Measurements from ENCODE around the gene KRT3. TPM values are rescaled to one million over a fixed set of nuclear protein-coding genes. Genes with fewer than 3 reads are reported as not detected.

KRT3 gene
- total and polyA plus RNA-seq, 12 donors, result not detected

DNA sequence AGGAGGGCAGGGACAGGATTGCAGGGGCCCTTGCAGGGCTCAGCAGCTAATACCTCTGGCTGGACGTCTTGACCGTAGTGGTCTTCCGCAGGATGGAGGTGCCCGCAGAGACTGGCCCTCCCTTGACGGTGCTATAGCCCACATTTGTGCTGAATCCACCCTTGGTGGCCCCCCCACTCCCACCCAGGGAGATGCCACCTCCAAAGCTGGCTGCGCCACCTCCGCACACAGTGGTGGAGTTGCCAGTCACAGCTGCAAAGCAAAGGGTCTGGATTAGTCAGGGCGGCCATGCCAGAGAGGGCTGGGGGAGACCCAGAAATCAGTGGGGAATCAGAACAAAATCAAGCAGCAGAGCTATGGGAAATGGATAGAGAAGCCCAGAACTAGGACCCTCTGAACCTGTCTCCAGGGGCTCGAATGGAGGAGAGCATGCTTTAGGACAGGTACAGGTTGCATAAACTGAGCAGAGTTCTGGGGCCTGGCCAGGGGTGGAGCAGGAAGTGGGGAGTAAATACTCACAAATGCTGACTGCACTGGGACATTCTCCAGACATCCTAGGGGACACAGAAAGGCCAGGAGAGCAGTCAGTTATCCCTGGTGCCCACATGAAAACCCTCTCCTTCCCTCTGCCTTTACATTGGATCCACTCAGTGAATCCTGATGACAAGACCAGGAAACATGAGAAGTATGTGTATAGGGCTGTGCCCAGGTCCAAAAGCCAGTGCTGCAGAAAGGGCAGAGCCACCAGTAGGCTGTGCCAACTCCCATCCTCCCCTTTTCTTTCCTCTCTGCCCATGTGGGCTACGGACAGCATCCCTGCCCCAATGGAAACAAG, 26.1 kb upstream of the KRT3 start:
- Histone ChIP-seq H3K4me3 (no peak overlapping the region), H3K9me3 (replicated peaks in 1 of 3) (no peaks in the 10 kb centered on the region), H3K36me3 (replicated peaks in 1 of 2) (no peaks in the 10 kb centered on the region), H3K27ac (no peak overlapping the region), H3K4me1 (replicated peaks in 1 of 2) (no peaks in the 10 kb centered on the region), H3K27me3 (peaks cover 13% of the 10 kb centered on the region)
- TF ChIP-seq, protein P1, sequence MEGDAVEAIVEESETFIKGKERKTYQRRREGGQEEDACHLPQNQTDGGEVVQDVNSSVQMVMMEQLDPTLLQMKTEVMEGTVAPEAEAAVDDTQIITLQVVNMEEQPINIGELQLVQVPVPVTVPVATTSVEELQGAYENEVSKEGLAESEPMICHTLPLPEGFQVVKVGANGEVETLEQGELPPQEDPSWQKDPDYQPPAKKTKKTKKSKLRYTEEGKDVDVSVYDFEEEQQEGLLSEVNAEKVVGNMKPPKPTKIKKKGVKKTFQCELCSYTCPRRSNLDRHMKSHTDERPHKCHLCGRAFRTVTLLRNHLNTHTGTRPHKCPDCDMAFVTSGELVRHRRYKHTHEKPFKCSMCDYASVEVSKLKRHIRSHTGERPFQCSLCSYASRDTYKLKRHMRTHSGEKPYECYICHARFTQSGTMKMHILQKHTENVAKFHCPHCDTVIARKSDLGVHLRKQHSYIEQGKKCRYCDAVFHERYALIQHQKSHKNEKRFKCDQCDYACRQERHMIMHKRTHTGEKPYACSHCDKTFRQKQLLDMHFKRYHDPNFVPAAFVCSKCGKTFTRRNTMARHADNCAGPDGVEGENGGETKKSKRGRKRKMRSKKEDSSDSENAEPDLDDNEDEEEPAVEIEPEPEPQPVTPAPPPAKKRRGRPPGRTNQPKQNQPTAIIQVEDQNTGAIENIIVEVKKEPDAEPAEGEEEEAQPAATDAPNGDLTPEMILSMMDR (IDR thresholded peaks at IDR 0.05), result no peak
- TF ChIP-seq POLR2A (IDR thresholded peaks at IDR 0.05), result no peak
- intact Hi-C loops (cut with DNase I), result no loop called here
- WGBS, 4 donors, result 65 to 82% (median 77%) methylated on average over 2 to 10 of the region's 10 CpGs
- no peak for DNase-seq

DNA sequence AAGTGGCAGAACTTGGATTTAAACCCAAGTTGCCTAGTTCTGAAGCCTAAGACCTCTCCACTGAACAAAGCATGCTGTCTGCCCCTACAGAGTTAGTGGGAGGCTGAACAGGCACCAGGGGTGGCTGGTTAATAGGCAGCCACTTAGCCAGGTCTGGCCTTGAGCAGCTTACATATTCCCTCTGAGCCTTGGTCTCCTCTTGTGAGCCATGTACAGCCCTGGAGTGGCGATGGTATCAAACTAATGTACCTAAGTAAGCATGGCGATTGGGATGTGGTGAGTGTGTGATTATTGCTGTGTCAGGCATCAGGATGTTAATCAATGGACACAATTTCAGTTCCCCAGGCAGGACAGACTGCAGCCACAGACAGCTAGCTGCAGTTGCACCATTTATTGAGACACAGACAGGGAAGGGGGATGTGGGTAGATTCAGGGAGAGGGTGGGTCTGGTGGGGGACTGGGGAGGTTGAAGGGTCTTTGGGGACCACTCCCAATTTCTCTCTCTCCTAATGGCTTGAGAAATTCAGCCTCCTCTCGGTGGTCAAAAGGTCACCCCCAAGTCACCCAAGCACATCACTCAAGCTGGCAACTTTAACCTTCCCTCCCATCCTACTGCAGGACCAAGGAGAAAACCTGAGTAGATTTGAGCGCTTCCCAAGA, 25.3 kb upstream of the KRT3 start:
- no peaks in the 10 kb centered on the region for H3K4me1 ChIP-seq (replicated peaks in 1 of 2)
- intact Hi-C loops (cut with DNase I), result no loop called here
- 77 to 84% (median 81%) methylated on average over 4 of the region's 4 CpGs for WGBS, 4 donors
- no peak for DNase-seq
- peaks cover 10% of the 10 kb centered on the region for H3K27me3 ChIP-seq
- no peaks in the 10 kb centered on the region for H3K36me3 ChIP-seq (replicated peaks in 1 of 2)
- H3K27ac ChIP-seq, result no peak overlapping the region
- H3K4me3 ChIP-seq, result no peak overlapping the region
- TF ChIP-seq, protein P1 (IDR thresholded peaks at IDR 0.05), result no peak
- no peak for TF ChIP-seq POLR2A (IDR thresholded peaks at IDR 0.05)
- no peaks in the 10 kb centered on the region for H3K9me3 ChIP-seq (replicated peaks in 1 of 3)

DNA sequence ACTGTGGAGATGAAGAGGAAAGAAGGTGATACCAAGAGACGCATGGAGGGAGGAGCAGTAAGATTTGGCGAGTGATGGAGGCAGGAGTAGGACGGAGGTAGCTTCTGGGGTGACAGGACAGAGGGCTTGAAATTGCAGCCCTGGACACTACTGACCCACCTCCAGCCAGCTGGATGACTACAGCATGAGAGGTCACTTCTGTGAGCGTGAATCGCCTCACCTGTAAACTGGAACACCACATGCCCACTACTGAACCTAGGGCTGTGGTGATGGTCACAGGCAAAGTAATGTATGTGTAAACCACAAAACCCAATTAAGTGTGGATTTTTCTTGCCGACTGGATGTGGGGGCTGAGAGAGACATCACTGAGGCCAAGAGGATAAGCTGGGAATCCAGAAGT, 24.6 kb upstream of the KRT3 start:
- H3K9me3 ChIP-seq (replicated peaks in 1 of 3), result no peaks in the 10 kb centered on the region
- WGBS, 4 donors, result 81 to 90% (median 86%) methylated on average over 6 of the region's 6 CpGs
- no peak overlapping the region for H3K4me3 ChIP-seq
- H3K36me3 ChIP-seq (replicated peaks in 1 of 2), result no peaks in the 10 kb centered on the region
- H3K4me1 ChIP-seq (replicated peaks in 1 of 2), result no peaks in the 10 kb centered on the region
- H3K27me3 ChIP-seq, result peaks cover 10% of the 10 kb centered on the region
- TF ChIP-seq, protein P1 (IDR thresholded peaks at IDR 0.05), result no peak
- TF ChIP-seq POLR2A (IDR thresholded peaks at IDR 0.05), result no peak
- intact Hi-C loops (cut with DNase I), result no loop called here
- no peak for DNase-seq
- H3K27ac ChIP-seq, result no peak overlapping the region

DNA sequence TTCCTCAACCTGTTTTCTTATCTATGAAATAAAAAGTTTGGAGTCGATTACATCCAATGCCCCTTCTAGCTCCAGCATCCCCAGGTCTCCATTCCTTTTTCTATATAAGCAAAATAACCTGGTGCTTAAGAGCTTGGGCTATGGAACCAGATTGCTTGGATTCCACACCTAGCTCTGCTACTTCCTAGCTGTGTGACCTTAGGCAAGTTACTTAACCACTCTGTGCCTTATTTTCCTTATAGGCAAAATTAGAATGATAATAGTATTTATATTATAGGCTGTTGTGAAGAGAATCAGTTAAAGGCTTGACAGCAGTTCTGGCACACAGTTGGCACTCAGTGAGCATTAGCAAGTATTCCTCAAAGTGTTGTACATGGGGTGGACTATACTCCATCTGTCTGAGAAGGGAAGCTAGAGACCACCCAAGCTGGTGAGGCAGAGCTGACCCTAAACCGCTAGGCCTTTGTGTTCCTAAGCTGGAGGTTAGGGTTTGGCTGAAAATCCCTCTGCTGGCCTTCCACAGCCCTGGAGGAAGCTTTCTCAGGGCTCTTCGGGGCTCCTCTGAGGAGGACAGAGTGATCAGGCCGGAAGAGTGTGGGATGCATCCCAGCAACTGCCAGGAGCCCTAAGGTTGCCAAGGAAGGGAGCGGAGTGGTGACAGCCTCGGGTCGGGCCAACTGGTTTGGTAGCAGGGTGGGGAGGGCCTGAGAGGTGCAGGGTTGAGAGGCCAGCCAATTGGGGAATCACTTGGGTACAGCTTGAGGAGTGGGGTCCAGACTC, 24.0 kb upstream of the KRT3 start:
- no peaks in the 10 kb centered on the region for H3K9me3 ChIP-seq (replicated peaks in 1 of 3)
- 78 to 89% (median 79%) methylated on average over 6 to 7 of the region's 7 CpGs for WGBS, 4 donors
- no peaks in the 10 kb centered on the region for H3K4me1 ChIP-seq (replicated peaks in 1 of 2)
- peaks cover 10% of the 10 kb centered on the region for H3K27me3 ChIP-seq
- TF ChIP-seq POLR2A (IDR thresholded peaks at IDR 0.05), result no peak
- TF ChIP-seq, protein P1 (IDR thresholded peaks at IDR 0.05), result no peak
- no peak for DNase-seq
- H3K4me3 ChIP-seq, result no peak overlapping the region
- no peak overlapping the region for H3K27ac ChIP-seq
- intact Hi-C loops (cut with DNase I), result no loop called here
- no peaks in the 10 kb centered on the region for H3K36me3 ChIP-seq (replicated peaks in 1 of 2)
